Thyroid gland (tissue), 4 donors: Measurements from ENCODE around the gene RGS5. TPM values are rescaled to one million over a fixed set of nuclear protein-coding genes. Genes with fewer than 3 reads are reported as not detected.

Source experiments
- DNase-seq, 2 donors: peaks; one replicate each; pipeline ENCODE4 v3.0.0-alpha.2; 2019
- H3K27ac ChIP-seq, 3 donors: fragments of 200-600 bp; sonication (generic); 1 replicate in 2 of 3; 2 replicates in 1 of 3; pipeline ENCODE4 v1.5.1; 2016 to 2019; ENCODE audit warnings: mild to moderate bottlenecking in 1 of 3, moderate library complexity in 1 of 3
- H3K27me3 ChIP-seq: fragments of 200-600 bp; sonication (generic); one replicate; pipeline ENCODE4 v1.5.1; 2019
- H3K36me3 ChIP-seq, 2 donors: fragments of 200-600 bp; sonication (generic); one replicate each; pipeline ENCODE4 v1.5.1; 2016 to 2019
- H3K4me1 ChIP-seq, 2 donors: fragments of 200-600 bp; sonication (generic); one replicate each; pipeline ENCODE4 v1.5.1; 2017 to 2019
- H3K4me3 ChIP-seq, 3 donors: fragments of 200-600 bp; sonication (generic); replicated peaks in 1 of 3; 1 replicate in 2 of 3; 2 replicates in 1 of 3; pipeline ENCODE4 v1.5.1; 2016; ENCODE audit warnings: mild to moderate bottlenecking in 1 of 3
- H3K9me3 ChIP-seq: fragments of 200-600 bp; sonication (generic); one replicate; pipeline ENCODE4 v1.5.1; 2017
- CTCF ChIP-seq, 6 experiments: fragments of 200-600 bp in 3 of 6; fragments of 450-650 bp in 3 of 6; sonication (generic) in 3 of 6; IDR thresholded peaks; one replicate each; pipeline ENCODE4 v1.5.1; 2016 to 2019; ENCODE audit warnings: antibody characterized with exemption in 6 of 6, mild to moderate bottlenecking in 2 of 6, inconsistent platforms in 1 of 6, moderate library complexity in 1 of 6
- POLR2A ChIP-seq, 2 donors: fragments of 450-650 bp; IDR thresholded peaks; one replicate each; pipeline ENCODE4 v1.6.1; 2017; ENCODE audit warnings: antibody characterized with exemption in 2 of 2, mild to moderate bottlenecking in 2 of 2, moderate library complexity in 1 of 2
- WGBS, 2 donors: methylation state at CpG; one replicate each; pipeline ENCODE4 v1.1.5; 2017; 5-methylcytosine and 5-hydroxymethylcytosine counted together
- intact Hi-C: fragments of 100-400 bp; cut with DNase I; formaldehyde crosslinking; loops from one replicate; pipeline ENCODE4 v1.15.1; 2023
- total RNA-seq, 4 donors: library from RNA; depleted of rRNA; stranded (reverse); fragments of >200 nt; gene quantifications; one replicate each; pipeline ENCODE4 v1.2.3, GENCODE V29; 2016

Gene RGS5
- total RNA-seq, 4 donors from 2014 or later = 72.3 to 532 (median 103) TPM

GRCh38 chr1:163161337-163161736 lies 41.4 kb downstream of the RGS5 start:
- DNase-seq = no peak
- Histone ChIP-seq H3K27me3 (no peaks in the 10 kb centered on the region), H3K36me3 (no peaks in the 10 kb centered on the region), H3K27ac (no peak overlapping the region), H3K4me3 (no peak overlapping the region), H3K9me3 (no peaks in the 10 kb centered on the region), H3K4me1 (no peaks in the 10 kb centered on the region)
- intact Hi-C loops = loop anchor here (10.0 kb wide), 1 partner anchor 97 kb away; the partner anchor contains the start of gene RGS4
- TF ChIP-seq POLR2A (IDR thresholded peaks at IDR 0.05) (no peak), CTCF (IDR thresholded peaks at IDR 0.05) (no peak)
- WGBS, 2 donors = 70 to 72% methylated on average over 2 of the region's 2 CpGs

- TF ChIP-seq POLR2A (IDR thresholded peaks at IDR 0.05) (no peak), CTCF (IDR thresholded peaks at IDR 0.05) (no peak)
- no peaks in the 10 kb centered on the region for H3K4me1 ChIP-seq
- no peak overlapping the region for H3K4me3 ChIP-seq
- H3K36me3 ChIP-seq = no peaks in the 10 kb centered on the region
- intact Hi-C loops = no loop called here
- DNase-seq = no peak
- no peaks in the 10 kb centered on the region for H3K27me3 ChIP-seq
- 77 to 80% methylated on average over 5 of the region's 5 CpGs for WGBS, 2 donors
- no peak overlapping the region for H3K27ac ChIP-seq
- H3K9me3 ChIP-seq = no peaks in the 10 kb centered on the region
Observed at GRCh38 chr1:163155606-163156005, 47.1 kb downstream of the RGS5 start.

- no peak for DNase-seq
- intact Hi-C loops = no loop called here
- WGBS, 2 donors = 75 to 86% methylated on average over 2 of the region's 2 CpGs
Observed at GRCh38 chr1:163148911-163149310, 53.8 kb downstream of the RGS5 start.

GRCh38 chr1:163147019-163147418 lies 55.7 kb downstream of the RGS5 start:
- H3K27ac ChIP-seq = no peak overlapping the region
- H3K36me3 ChIP-seq = no peaks in the 10 kb centered on the region
- no peak for TF ChIP-seq CTCF (IDR thresholded peaks at IDR 0.05)
- TF ChIP-seq POLR2A (IDR thresholded peaks at IDR 0.05) = no peak
- H3K27me3 ChIP-seq = no peaks in the 10 kb centered on the region
- DNase-seq = no peak
- no peak overlapping the region for H3K4me3 ChIP-seq
- intact Hi-C loops = no loop called here
- H3K9me3 ChIP-seq = no peaks in the 10 kb centered on the region
- 87 to 95% methylated on average over 3 of the region's 3 CpGs for whole genome bisulfite sequencing, 2 donors
- no peaks in the 10 kb centered on the region for H3K4me1 ChIP-seq

More at GRCh38 chr1:163148911-163149310, 53.8 kb downstream of the RGS5 start:
- Histone ChIP-seq H3K9me3 (no peaks in the 10 kb centered on the region), H3K36me3 (no peaks in the 10 kb centered on the region), H3K27ac (no peak overlapping the region), H3K27me3 (no peaks in the 10 kb centered on the region), H3K4me3 (no peak overlapping the region), H3K4me1 (no peaks in the 10 kb centered on the region)
- TF ChIP-seq POLR2A (IDR thresholded peaks at IDR 0.05) (no peak), CTCF (IDR thresholded peaks at IDR 0.05) (no peak)

- intact Hi-C loops = no loop called here
- TF ChIP-seq POLR2A (IDR thresholded peaks at IDR 0.05) = no peak
- TF ChIP-seq CTCF (IDR thresholded peaks at IDR 0.05) = no peak
- no peak for DNase-seq
- no peaks in the 10 kb centered on the region for H3K36me3 ChIP-seq
- 97 to 100% methylated on average over 1 of the region's 1 CpG for WGBS, 2 donors
- no peaks in the 10 kb centered on the region for H3K9me3 ChIP-seq
- H3K4me3 ChIP-seq = no peak overlapping the region
- H3K27ac ChIP-seq = no peak overlapping the region
- no peaks in the 10 kb centered on the region for H3K27me3 ChIP-seq
- H3K4me1 ChIP-seq = no peaks in the 10 kb centered on the region
Observed at GRCh38 chr1:163145435-163145834, 57.3 kb downstream of the RGS5 start.
